Parathyroid adenoma (tissue), 2 donors: Measurements from ENCODE around the gene CPA1.
"Not testable (repeated sequence)": the region's sequence is repeated elsewhere in the genome, so short reads cannot be mapped to it uniquely, and the experiment has no call there.

ENCODE experiments used
- H2AFZ ChIP-seq: fragments of 300-600 bp; sonication (generic); one replicate; pipeline ENCODE4 v1.7.0; 2017; ENCODE audit warnings: antibody characterized with exemption, mild to moderate bottlenecking
- H3K27ac ChIP-seq: fragments of 300-600 bp; sonication (generic); one replicate; pipeline ENCODE4 v1.7.0; 2017
- H3K27me3 ChIP-seq: fragments of 300-600 bp; sonication (generic); one replicate; pipeline ENCODE4 v1.7.0; 2017; ENCODE audit warnings: low read length; ENCODE audit not compliant: control insufficient read depth, insufficient read depth
- H3K36me3 ChIP-seq: fragments of 300-600 bp; sonication (generic); one replicate; pipeline ENCODE4 v1.7.0; 2017; ENCODE audit warnings: low read length; ENCODE audit not compliant: control insufficient read depth, insufficient read depth
- H3K4me1 ChIP-seq: fragments of 300-600 bp; sonication (generic); one replicate; pipeline ENCODE4 v1.7.0; 2017; ENCODE audit warnings: control low read depth
- H3K4me2 ChIP-seq: fragments of 300-600 bp; sonication (generic); one replicate; pipeline ENCODE4 v1.7.0; 2017; ENCODE audit warnings: low read length
- H3K4me3 ChIP-seq: fragments of 300-600 bp; sonication (generic); one replicate; pipeline ENCODE4 v1.7.0; 2017; ENCODE audit warnings: low read depth, low read length
- H3K79me2 ChIP-seq: fragments of 300-600 bp; sonication (generic); one replicate; pipeline ENCODE4 v1.7.0; 2017; ENCODE audit warnings: control low read depth
- H3K9ac ChIP-seq: fragments of 300-600 bp; sonication (generic); one replicate; pipeline ENCODE4 v1.7.0; 2017; ENCODE audit warnings: mild to moderate bottlenecking
- H3K9me3 ChIP-seq: fragments of 300-600 bp; sonication (generic); one replicate; pipeline ENCODE4 v1.7.0; 2017; ENCODE audit warnings: low read length; ENCODE audit not compliant: control insufficient read depth
- TF ChIP-seq, protein P1 (sequence below): fragments of 300-600 bp; sonication (generic); IDR thresholded peaks from one replicate; pipeline ENCODE4 v1.7.0; 2017; ENCODE audit warnings: antibody characterized with exemption, mild to moderate bottlenecking
- donor health status: primary hyperparathyroidism.

The CPA1 gene

DNA sequence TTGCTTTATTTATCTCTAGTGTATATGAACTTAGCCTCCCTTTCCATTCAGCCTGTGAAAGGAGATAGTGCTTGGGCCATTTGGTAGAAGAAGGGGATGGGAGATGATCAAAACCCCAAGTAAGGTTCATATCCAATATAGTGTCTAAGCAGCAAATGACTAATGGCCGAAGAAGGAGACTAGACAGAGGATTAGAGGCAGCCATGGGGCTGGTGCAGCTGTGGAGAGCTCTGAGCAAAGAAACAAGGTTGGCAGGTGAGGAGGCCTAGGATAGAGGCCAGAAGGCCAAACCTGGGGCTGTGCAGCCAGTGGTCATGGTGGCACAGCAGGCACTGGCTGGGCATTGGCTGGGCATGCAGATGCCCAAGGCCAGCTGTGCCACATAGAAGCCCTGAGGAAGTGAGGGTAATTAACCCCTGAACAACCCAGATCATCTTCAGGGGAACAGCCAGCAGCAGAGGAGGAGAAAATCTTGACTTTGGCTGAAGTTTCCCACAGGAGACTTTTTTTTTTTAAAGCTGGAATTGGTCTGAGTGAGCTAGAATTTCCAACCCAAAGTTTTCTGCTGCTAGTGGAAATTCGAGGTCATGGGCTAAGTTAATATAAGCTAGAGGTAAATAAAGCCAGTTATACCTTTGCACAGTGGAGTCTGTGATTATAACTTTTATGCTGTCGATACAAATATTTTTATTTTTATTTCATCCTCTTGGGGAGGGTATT is 10.3 kb upstream of the CPA1 start:
- Histone ChIP-seq H2AFZ (no peak overlapping the region), H3K27ac (no peak overlapping the region), H3K9ac (no peak overlapping the region), H3K4me1 (no peaks in the 10 kb centered on the region), H3K4me2 (no peak overlapping the region), H3K9me3 (no peaks in the 10 kb centered on the region), H3K4me3 (no peak overlapping the region), H3K79me2 (no peaks in the 10 kb centered on the region), H3K27me3 (no peaks in the 10 kb centered on the region), H3K36me3 (no peaks in the 10 kb centered on the region)
- TF ChIP-seq, protein P1, sequence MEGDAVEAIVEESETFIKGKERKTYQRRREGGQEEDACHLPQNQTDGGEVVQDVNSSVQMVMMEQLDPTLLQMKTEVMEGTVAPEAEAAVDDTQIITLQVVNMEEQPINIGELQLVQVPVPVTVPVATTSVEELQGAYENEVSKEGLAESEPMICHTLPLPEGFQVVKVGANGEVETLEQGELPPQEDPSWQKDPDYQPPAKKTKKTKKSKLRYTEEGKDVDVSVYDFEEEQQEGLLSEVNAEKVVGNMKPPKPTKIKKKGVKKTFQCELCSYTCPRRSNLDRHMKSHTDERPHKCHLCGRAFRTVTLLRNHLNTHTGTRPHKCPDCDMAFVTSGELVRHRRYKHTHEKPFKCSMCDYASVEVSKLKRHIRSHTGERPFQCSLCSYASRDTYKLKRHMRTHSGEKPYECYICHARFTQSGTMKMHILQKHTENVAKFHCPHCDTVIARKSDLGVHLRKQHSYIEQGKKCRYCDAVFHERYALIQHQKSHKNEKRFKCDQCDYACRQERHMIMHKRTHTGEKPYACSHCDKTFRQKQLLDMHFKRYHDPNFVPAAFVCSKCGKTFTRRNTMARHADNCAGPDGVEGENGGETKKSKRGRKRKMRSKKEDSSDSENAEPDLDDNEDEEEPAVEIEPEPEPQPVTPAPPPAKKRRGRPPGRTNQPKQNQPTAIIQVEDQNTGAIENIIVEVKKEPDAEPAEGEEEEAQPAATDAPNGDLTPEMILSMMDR: no peak

DNA sequence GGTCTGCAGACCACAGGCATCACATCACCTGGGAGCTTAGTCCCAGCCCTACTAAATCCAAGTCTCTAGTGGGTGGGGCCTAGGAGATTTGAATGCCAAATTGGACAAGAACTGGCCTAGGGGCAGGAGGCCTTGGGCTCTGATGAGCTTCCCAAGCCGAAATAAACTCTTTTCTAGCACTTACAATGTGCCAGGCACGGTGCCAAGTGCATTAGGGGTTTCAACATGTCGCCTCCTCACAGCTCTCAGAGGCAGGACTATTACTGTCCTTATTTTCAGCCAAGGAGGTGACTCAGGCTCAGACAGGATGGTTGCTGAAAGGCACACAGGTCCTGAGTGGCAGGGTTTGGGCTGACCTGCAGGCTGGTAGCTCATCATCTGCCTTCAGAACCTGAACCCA is 9.2 kb upstream of the CPA1 start:
- Histone ChIP-seq H3K9me3 (no peaks in the 10 kb centered on the region), H3K4me2 (no peak overlapping the region), H3K27ac (no peak overlapping the region), H3K36me3 (no peaks in the 10 kb centered on the region), H3K27me3 (no peaks in the 10 kb centered on the region), H3K9ac (no peak overlapping the region), H2AFZ (no peak overlapping the region), H3K4me3 (no peak overlapping the region), H3K79me2 (no peaks in the 10 kb centered on the region), H3K4me1 (no peaks in the 10 kb centered on the region)
- TF ChIP-seq, protein P1: no peak

DNA sequence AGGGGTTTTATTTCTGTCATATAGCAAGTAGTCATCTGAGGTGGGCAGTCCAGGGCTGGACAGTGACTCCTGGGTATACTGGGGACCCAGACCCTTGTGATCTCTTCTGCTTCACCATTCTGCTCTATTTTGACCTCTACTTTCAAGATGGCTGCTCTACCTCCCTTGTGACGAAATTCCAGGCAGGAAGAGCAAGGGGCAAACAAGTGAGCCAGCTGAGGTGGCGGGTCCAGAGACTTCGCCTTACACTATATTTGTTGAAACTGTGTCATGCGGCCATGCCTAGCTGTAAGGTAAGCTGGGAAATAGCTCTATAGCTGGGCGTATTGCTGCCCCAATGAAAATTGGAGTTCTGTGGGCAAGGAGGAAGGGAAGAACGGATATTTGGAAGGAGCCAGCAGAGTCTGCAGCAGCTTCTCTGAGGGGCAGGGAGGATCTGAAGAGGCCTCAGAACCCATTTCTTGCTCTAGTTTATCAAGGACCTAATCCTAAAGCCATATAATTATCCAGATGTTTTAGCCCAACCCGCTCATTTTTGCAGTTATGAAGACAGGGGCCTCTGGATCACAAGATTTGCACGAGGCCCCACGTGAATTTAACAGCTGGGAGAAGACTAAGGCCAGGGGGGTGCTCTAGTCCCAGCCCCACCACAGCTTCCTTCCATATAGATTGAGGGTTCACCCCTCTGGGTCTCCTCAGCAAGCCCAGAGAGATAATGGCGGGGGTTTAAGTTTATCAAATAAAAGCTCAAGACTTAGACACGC is 7.7 kb upstream of the CPA1 start:
- Histone ChIP-seq H3K79me2 (no peaks in the 10 kb centered on the region), H3K36me3 (no peaks in the 10 kb centered on the region), H3K4me1 (no peaks in the 10 kb centered on the region), H3K9me3 (no peaks in the 10 kb centered on the region), H3K9ac (no peak overlapping the region), H3K27me3 (no peaks in the 10 kb centered on the region), H3K27ac (no peak overlapping the region), H2AFZ (no peak overlapping the region), H3K4me2 (no peak overlapping the region), H3K4me3 (no peak overlapping the region)
- TF ChIP-seq, protein P1: no peak

DNA sequence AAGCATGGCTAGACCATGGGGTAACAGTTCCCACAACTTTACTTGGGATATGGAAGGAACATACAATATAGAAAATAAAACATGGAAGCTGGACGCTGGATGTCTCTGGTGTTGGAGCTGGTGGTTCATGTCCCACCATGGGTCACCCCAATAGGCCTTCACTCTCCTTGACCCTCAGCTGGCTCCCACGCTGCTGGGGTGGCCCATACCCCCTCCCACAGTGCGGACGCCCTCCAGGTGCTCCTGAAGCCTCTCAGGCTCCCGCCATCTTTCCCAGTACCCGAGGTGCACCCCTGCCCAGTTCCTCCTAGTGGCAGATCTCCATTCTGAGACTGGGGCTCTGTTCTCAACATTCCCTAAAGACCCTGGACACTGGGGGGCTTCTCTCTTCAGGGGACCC is 5.8 kb upstream of the CPA1 start:
- Histone ChIP-seq H3K4me3 (no peak overlapping the region), H3K4me1 (no peaks in the 10 kb centered on the region), H3K79me2 (no peaks in the 10 kb centered on the region), H3K9me3 (no peaks in the 10 kb centered on the region), H3K27ac (peak overlapping the region; percentile 1), H3K4me2 (no peak overlapping the region), H3K36me3 (no peaks in the 10 kb centered on the region), H3K9ac (no peak overlapping the region), H2AFZ (no peak overlapping the region), H3K27me3 (no peaks in the 10 kb centered on the region)
- TF ChIP-seq, protein P1: no peak

DNA sequence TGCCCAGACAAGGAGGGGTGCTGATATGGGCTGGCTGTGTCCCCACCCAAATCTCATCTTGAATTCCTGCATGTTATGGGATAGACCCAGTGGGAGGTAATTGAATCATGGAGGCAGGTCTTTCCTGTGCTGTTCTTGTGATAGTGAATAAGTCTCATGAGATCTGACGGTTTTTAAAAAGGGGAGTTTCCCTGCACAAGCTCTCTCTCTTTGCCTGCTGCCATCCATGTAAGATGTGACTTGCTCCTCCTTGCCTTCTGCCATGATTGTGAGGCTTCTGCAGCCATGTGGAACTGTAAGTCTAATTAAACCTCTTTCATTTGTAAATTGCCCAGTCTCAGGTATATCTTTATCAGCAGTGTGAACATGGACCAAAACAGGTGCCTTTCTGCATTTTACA is 3.8 kb upstream of the CPA1 start:
- not testable (repeated sequence) for H3K36me3 ChIP-seq, H3K9me3 ChIP-seq, H3K4me1 ChIP-seq, H3K27ac ChIP-seq, H3K79me2 ChIP-seq, H3K4me2 ChIP-seq, H3K27me3 ChIP-seq, H3K4me3 ChIP-seq, H3K9ac ChIP-seq, H2AFZ ChIP-seq
